ENCODE data around the gene SYT5. TPM values are rescaled to one million over a fixed set of nuclear protein-coding genes. Genes with fewer than 3 reads are reported as not detected.

Gene SYT5
- total RNA-seq, 1 experiment from 2014 or later = 0.71 TPM

- intact Hi-C loops (cut with micrococcal nuclease; ENCODE audit: unreplicated experiment) = no loop called here
- H3K4me3 Mint-ChIP-seq (ENCODE audit: low read depth, unreplicated experiment) = no peak overlapping the region
- H3K27me3 Mint-ChIP-seq (ENCODE audit: unreplicated experiment) = no peaks in the 10 kb centered on the region
- H3K27ac Mint-ChIP-seq (ENCODE audit: unreplicated experiment) = no peak overlapping the region
- H3K9me3 Mint-ChIP-seq (ENCODE audit: low read depth, unreplicated experiment) = no peaks in the 10 kb centered on the region
- H3K36me3 Mint-ChIP-seq (ENCODE audit: insufficient read depth, unreplicated experiment) = peaks cover 14% of the 10 kb centered on the region
- no peak for DNase-seq
- TF ChIP-seq CTCF (IDR thresholded peaks at IDR 0.05; ENCODE audit: unreplicated experiment) = no peak
- CTCF ChIA-PET = no interaction called here
- peaks cover under 1% of the 10 kb centered on the region for H3K4me1 Mint-ChIP-seq (ENCODE audit: low read depth, unreplicated experiment)
- no TSS peak for BruUV-seq (replicated peaks)
Observed at GRCh38 chr19:55196803-55197202, 16.7 kb upstream of the SYT5 start.

GRCh38 chr19:55193481-55193880 lies 13.4 kb upstream of the SYT5 start:
- no peak for DNase-seq
- no TSS peak for BruUV-seq (replicated peaks)
- no peak overlapping the region for H3K4me3 Mint-ChIP-seq (ENCODE audit: low read depth, unreplicated experiment)
- no peaks in the 10 kb centered on the region for H3K27me3 Mint-ChIP-seq (ENCODE audit: unreplicated experiment)
- no peak for TF ChIP-seq CTCF (IDR thresholded peaks at IDR 0.05; ENCODE audit: unreplicated experiment)
- H3K27ac Mint-ChIP-seq (ENCODE audit: unreplicated experiment) = no peak overlapping the region
- intact Hi-C loops (cut with micrococcal nuclease; ENCODE audit: unreplicated experiment) = no loop called here
- H3K36me3 Mint-ChIP-seq (ENCODE audit: insufficient read depth, unreplicated experiment) = peaks cover 20% of the 10 kb centered on the region
- H3K4me1 Mint-ChIP-seq (ENCODE audit: low read depth, unreplicated experiment) = peaks cover 8% of the 10 kb centered on the region
- CTCF ChIA-PET = no interaction called here
- no peaks in the 10 kb centered on the region for H3K9me3 Mint-ChIP-seq (ENCODE audit: low read depth, unreplicated experiment)

GRCh38 chr19:55189403-55189835 lies 9.3 kb upstream of the SYT5 start:
- H3K27ac Mint-ChIP-seq (ENCODE audit: unreplicated experiment) = no peak overlapping the region
- no peak overlapping the region for H3K4me3 Mint-ChIP-seq (ENCODE audit: low read depth, unreplicated experiment)
- no peak for TF ChIP-seq CTCF (IDR thresholded peaks at IDR 0.05; ENCODE audit: unreplicated experiment)
- no peaks in the 10 kb centered on the region for H3K9me3 Mint-ChIP-seq (ENCODE audit: low read depth, unreplicated experiment)
- H3K4me1 Mint-ChIP-seq (ENCODE audit: low read depth, unreplicated experiment) = peaks cover 8% of the 10 kb centered on the region
- no peak for DNase-seq
- intact Hi-C loops (cut with micrococcal nuclease; ENCODE audit: unreplicated experiment) = no loop called here
- CTCF ChIA-PET = no interaction called here
- no TSS peak for BruUV-seq (replicated peaks)
- H3K27me3 Mint-ChIP-seq (ENCODE audit: unreplicated experiment) = no peaks in the 10 kb centered on the region
- peaks cover 16% of the 10 kb centered on the region for H3K36me3 Mint-ChIP-seq (ENCODE audit: insufficient read depth, unreplicated experiment)

GRCh38 chr19:55188625-55189024 lies 8.5 kb upstream of the SYT5 start:
- Mint-ChIP-seq H3K4me3 (ENCODE audit: low read depth, unreplicated experiment) (no peak overlapping the region), H3K27me3 (ENCODE audit: unreplicated experiment) (no peaks in the 10 kb centered on the region), H3K9me3 (ENCODE audit: low read depth, unreplicated experiment) (no peaks in the 10 kb centered on the region), H3K4me1 (ENCODE audit: low read depth, unreplicated experiment) (peaks cover 8% of the 10 kb centered on the region), H3K36me3 (ENCODE audit: insufficient read depth, unreplicated experiment) (peaks cover 20% of the 10 kb centered on the region), H3K27ac (ENCODE audit: unreplicated experiment) (no peak overlapping the region)
- DNase-seq = no peak
- intact Hi-C loops (cut with micrococcal nuclease; ENCODE audit: unreplicated experiment) = no loop called here
- BruUV-seq (replicated peaks) = no TSS peak
- CTCF ChIA-PET = no interaction called here
- TF ChIP-seq CTCF (IDR thresholded peaks at IDR 0.05; ENCODE audit: unreplicated experiment) = no peak
